NK-92 (cell line): ENCODE results near the gene ARHGAP11A.

Experiments used
- DNase-seq: peaks from one replicate; lab custom pipeline; 2025; ENCODE audit not compliant: unreplicated experiment; lab: John Stamatoyannopoulos, UW

ARHGAP11A gene

GRCh38 chr15:32652178-32652577, 36.9 kb downstream of the ARHGAP11A start:
- no peak for DNase-seq

- no peak for DNase-seq
Observed at GRCh38 chr15:32656091-32656490, 40.8 kb downstream of the ARHGAP11A start.

GRCh38 chr15:32656496-32656895, 41.2 kb downstream of the ARHGAP11A start:
- no peak for DNase-seq

- no peak for DNase-seq
Observed at GRCh38 chr15:32657198-32657883, 42.0 kb downstream of the ARHGAP11A start.

- no peak for DNase-seq
Observed at GRCh38 chr15:32657941-32658340, 42.6 kb downstream of the ARHGAP11A start.

GRCh38 chr15:32659340-32660155, 44.2 kb downstream of the ARHGAP11A start:
- no peak for DNase-seq

- DNase-seq, result no peak
Observed at GRCh38 chr15:32663671-32664070, 48.4 kb downstream of the ARHGAP11A start.

GRCh38 chr15:32664796-32665195, 49.5 kb downstream of the ARHGAP11A start:
- DNase-seq, result no peak

GRCh38 chr15:32667321-32667720, 52.0 kb downstream of the ARHGAP11A start:
- no peak for DNase-seq

- no peak for DNase-seq
Observed at GRCh38 chr15:32668942-32669341, 53.6 kb downstream of the ARHGAP11A start.

- no peak for DNase-seq
Observed at GRCh38 chr15:32669896-32670611, 54.8 kb downstream of the ARHGAP11A start.

GRCh38 chr15:32670623-32671022, 55.3 kb downstream of the ARHGAP11A start:
- no peak for DNase-seq

GRCh38 chr15:32671339-32672325, 56.3 kb downstream of the ARHGAP11A start:
- DNase-seq, result no peak

GRCh38 chr15:32674681-32675080, 59.4 kb downstream of the ARHGAP11A start:
- DNase-seq, result no peak

- no peak for DNase-seq
Observed at GRCh38 chr15:32675466-32675865, 60.2 kb downstream of the ARHGAP11A start.

- no peak for DNase-seq
Observed at GRCh38 chr15:32676169-32676568, 60.9 kb downstream of the ARHGAP11A start.

- DNase-seq, result no peak
Observed at GRCh38 chr15:32677238-32677750, 62.0 kb downstream of the ARHGAP11A start.

- no peak for DNase-seq
Observed at GRCh38 chr15:32679298-32679690, 64.0 kb downstream of the ARHGAP11A start.

- no peak for DNase-seq
Observed at GRCh38 chr15:32682569-32682968, 67.3 kb downstream of the ARHGAP11A start.

GRCh38 chr15:32682977-32683630, 67.8 kb downstream of the ARHGAP11A start:
- no peak for DNase-seq
